GM21367 (cell line): ENCODE measurements around the gene PPP1R7.

Source experiments
- ATAC-seq: cut with Tn5 transposase; IDR thresholded peaks from one replicate; pipeline ENCODE4 v1.9.1; 2021; ENCODE audit not compliant: unreplicated experiment

PPP1R7 gene

DNA sequence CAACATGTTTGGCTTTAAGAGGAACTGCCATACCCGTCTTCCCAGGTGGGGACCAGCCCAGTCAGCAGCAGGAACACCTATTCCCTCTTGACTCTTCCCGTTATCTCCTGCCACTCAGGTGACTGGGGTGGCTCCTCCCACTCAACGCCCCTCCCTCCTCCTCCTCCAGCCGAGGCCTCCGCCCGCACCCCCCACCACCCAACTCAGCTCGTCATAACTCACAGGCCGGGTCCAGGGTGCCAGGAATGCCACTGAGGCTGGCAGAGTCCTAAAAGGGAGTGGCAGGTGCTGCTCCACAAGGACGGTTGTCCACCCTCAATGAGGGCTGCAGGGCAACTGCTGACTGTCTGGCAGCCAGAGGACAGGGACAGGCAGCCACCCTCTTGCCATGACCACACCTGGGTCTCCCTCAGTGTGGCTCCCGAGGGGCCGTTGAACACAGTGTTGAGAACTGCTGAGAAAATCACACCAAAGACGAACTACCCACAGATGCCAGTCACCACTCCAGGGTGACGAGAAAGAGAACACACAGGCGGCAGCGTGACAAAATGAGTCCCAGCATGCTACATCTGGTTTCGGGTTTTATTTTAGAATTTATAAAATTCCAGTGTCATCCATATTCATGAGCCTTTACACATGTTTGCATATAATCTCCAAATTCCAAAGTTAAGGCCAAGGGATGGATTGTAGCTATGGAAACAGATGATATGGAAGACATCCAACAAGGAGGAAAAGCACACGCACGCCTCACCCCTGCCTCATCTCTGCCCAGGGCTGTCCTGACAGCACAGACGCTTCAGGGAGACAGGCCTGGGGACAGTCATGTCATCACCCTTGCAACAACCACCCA lies 76.7 kb downstream of the PPP1R7 start:
- no peak for ATAC-seq

DNA sequence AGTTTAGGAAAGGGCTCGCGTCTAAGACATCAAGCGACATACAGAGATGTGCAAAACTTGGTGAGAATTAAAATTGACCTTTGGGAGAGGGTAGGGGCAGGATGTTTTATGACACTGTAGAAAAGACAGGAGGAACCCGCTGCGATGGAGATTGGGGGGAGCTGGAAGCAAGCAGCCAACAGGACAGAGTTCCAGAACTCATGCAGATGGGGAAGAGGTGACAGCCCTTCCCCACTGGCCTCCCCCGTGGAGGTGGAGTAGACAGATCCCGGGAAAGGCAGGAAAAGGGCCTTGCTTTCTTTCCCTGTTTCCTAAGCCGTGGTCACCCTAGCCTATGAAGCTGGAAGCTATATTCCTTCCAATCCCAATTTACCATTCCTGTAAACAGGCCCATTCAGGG lies 77.3 kb downstream of the PPP1R7 start:
- ATAC-seq: no peak

DNA sequence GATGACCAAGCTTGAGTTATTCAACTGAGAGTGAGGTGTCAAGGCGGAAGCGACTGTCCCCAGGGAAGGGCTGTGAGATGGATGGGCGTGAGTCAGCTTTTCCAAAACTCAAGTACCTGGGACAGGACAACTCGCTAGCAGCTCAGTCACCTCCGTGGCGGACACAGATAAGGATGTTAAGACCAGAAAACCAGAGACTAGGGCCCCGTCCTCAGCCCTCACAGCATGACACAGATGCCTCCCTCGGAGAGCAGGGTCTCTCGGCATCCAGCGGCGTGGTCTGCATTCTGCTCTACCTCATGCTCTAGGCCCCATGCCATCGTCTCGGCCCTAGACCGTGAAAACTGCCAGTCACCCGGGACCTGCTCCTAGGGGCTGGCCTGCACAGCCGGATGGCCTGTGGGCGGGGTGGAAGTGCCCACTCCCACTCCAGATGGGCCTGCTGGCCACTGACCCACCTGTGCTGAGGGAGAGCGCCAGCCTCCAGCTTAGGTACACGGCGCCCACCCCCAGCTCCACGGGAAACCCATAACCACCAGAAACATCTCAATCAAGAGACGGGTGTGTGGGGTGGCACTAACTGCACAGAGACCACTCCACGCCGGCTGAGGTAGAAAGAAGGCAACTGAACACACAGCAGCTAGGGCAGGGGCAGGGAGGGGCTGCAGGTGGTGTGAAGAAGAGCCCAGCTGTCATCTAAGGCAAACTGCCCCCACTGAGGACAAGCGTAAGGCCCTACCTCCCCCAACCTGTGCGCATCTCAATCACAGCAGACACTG lies 78.0 kb downstream of the PPP1R7 start:
- no peak for ATAC-seq

DNA sequence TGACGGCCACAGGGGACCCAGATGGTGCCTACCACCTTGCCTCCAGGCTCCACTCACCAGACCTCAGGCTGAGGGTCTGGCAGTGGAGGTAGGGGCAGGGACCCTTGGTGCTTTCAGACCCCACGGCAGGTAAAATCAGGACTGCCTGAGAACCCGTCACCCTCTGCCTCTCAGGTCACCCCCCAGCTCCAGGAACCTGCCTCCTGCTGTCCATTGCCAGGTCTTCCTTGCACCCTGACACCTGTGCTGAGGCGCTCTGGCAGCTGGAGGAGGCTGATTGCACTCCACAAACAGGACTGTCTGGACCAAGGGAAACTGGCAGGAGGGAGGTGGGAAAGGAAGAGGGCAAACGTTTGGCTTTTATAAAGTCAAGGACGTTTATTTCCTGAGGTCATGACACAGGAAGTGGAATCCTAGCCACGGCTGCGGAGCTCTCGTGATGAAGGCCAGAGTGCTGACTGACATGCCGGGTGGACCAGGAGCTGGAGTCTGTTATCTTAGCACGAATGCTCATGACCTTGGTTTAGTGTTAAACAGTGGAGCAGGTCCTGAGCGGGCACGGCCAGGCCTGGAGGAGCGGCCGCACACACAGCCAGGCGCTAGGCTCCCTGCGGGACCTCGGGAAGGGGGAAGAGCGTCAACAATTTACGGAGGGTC lies 78.7 kb downstream of the PPP1R7 start:
- ATAC-seq: no peak

DNA sequence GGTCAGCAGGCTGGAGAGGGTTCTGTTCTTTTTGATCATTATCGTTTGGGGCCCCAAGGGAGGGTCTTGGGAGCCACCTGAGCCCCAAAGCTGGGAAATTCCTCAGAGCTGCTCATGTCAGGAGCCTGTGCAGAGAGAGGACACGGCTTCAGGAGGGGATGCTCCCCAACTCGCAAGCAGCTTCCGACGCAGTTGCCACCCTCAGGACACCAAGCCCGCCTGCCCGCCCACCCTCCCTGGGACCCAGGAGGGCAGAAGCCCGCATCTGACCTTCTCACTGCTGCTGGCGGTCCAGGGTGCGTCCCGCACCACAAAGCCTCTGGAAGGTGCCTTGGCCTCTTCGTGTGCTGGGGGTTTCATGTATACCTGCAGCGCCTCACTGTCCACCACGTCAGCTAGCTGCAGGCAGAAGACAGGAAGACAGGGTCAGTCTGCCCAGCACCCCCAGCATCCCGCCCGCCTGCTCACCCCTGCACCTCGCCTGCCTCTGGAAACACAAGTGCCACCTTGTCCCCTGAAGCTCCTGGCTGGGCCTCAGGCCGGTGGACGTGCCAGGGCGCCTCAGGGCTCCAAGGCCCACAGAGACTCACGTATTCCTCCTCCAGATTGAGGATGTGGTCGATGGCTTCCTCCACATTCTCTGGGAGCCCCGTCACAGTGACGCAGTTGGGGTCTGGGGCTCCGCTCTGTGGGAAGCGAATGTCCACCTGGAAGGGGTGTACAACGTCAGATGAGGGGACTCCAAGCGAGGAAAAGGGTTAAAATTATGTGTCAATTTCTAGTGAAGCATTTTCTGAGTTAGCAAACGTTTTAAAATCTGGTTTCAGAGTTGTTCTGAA lies 79.5 kb downstream of the PPP1R7 start:
- no peak for ATAC-seq

DNA sequence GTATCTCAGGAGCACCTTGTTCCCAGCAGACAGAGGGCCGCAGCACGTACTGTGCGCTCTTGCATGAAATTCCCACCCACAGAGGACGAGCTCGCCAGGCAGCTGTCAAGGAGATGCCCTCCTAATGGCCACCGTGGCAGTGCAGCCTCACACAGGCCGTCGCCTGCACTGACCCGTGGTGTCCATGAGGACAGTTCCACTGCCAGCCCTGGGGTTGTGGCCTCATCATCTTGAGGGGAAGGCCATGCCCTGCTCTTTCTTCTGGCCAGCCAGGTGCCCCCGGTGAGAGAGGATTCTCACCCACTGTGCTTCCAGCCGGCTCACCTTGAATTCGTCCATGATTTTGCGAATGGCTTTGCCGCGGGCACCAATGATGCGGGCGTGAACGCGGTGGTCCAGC lies 80.2 kb downstream of the PPP1R7 start:
- no peak for ATAC-seq

DNA sequence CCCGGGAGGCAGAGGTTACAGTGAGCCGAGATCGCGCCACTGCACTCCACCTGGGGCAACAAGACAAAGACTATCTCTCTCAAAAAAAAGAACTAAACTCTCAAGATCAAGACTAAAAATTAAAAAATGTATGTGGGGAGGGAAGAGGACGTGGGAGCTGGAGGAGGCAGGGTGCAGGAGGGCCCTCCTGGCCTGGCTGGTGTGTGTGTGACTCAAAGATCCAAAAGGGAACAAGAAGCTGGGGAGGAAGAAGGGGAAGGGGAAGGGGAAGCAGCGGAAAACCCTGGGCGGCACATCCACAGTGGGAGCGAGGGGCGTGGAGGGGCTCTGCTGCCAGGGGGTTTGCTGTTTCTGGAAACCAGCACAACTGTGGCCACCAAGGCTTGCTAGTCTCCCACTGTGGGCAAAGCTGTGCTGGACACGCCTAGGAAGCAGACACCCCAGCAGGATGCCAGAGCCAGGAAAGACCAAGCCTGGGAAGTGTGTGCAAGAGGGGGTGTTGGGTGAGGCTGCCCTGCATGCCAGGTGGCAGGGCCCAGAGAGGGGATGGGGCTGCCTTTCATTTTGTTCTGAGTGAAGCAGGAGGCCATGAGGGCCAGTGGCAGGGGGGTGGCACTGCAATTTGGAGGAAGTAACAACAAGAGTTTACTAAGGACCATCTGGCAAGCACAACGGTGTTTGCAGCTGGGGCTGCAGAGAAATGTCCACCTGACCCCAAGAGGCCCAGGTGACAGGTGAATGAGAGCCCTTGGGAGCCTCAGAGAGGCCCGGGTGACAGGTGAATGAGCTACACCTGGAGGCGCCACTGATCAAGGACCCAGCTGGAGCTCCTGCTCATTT lies 82.7 kb downstream of the PPP1R7 start:
- no peak for ATAC-seq
